ENCODE measurements around the gene LGR6.

- peak; percentile 18 for TF ChIP-seq CTCF (conservative IDR thresholded peaks at IDR 0.05; ENCODE audit: low read length)
- no peak for TF ChIP-seq EZH2phosphoT487 (IDR thresholded peaks at IDR 0.05; ENCODE audit: borderline replicate concordance)
These were observed 136.3 kb downstream of the LGR6 start for GRCh38 chr1:202329891-202330290.

All from Loucy (cell line).